IPS-18c (cell line): ENCODE measurements around the gene SHISAL2A.
"Not testable (repeated sequence)": the region's sequence is repeated elsewhere in the genome, so short reads cannot be mapped to it uniquely, and the experiment has no call there.

ENCODE experiments used
- H3K4me3 ChIP-seq: 2 replicates; pipeline ENCODE4 v1.7.0; 2013; ENCODE audit warnings: low read depth, mild to moderate bottlenecking, low read length, moderate library complexity; ENCODE audit not compliant: insufficient read depth
- H3K9me3 ChIP-seq: one replicate; pipeline ENCODE4 v1.6.1; 2013; ENCODE audit warnings: mild to moderate bottlenecking, low read length, moderate library complexity; ENCODE audit not compliant: control insufficient read depth, insufficient read depth

SHISAL2A gene

GRCh38 chr1:52693351-52693750 lies 60.4 kb downstream of the SHISAL2A start:
- not testable (repeated sequence) for H3K9me3 ChIP-seq, H3K4me3 ChIP-seq

- Histone ChIP-seq H3K9me3 (no peaks in the 10 kb centered on the region), H3K4me3 (no peak overlapping the region)
These were observed 60.9 kb downstream of the SHISAL2A start for GRCh38 chr1:52693843-52694242.

GRCh38 chr1:52695627-52696026 lies 62.7 kb downstream of the SHISAL2A start:
- H3K4me3 ChIP-seq, result no peak overlapping the region
- no peaks in the 10 kb centered on the region for H3K9me3 ChIP-seq

DNA sequence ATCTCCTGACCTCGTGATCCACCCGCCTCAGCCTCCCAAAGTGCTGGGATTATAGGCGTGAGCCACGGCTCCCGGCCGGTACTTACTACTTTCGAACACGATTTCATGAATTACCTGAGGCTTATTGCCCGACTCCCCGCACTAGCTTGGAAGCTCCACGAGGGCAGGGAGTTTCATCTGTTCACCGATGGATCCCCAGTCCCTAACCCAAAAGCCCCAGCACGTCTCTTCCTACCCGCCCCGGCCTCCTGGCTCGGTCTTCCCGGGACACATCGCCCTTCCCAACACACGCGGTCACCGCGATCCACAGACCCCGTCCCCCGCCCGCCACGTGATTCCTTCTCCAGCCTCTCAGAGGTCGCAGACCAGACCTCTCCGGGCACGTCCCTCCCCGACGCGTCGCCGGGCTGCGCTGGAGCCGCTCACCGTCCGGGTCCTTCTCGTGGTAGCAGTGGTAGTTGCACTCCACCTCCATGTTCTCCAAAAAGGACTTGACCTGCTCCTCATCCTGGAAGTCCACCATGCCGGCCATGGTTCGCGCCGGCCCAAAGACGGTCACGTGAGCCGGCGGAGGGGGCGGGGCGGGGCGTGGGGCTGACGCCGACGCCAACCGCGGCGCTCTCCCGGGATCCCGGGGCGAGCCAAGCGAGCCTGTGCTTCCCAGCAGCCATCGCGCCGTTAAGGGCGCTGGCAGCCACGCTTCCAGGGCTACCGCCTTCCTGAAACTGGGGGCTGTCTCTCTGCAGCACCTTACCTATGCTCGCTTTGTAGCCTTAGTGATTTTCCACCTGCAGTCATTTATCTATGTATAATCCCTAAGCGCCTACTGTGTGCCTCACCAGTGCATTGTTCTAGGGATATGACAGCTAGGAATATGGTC lies 65.1 kb downstream of the SHISAL2A start, which contains the start of gene COA7:
TSS of gene COA7 (minus strand) at position 553 of the 880 bp plus-strand sequence. CDS start at position 532, 21 bp downstream.
- peak within 1 kb of the TSS; percentile 87 for H3K4me3 ChIP-seq

GRCh38 chr1:52702886-52703787 lies 70.2 kb downstream of the SHISAL2A start:
- H3K4me3 ChIP-seq, result peak overlapping the region; percentile 73
- H3K9me3 ChIP-seq, result no peaks in the 10 kb centered on the region

More for the DNA sequence above, 65.1 kb downstream of the SHISAL2A start, which contains the start of gene COA7:
- no peaks in the 10 kb centered on the region for H3K9me3 ChIP-seq

DNA sequence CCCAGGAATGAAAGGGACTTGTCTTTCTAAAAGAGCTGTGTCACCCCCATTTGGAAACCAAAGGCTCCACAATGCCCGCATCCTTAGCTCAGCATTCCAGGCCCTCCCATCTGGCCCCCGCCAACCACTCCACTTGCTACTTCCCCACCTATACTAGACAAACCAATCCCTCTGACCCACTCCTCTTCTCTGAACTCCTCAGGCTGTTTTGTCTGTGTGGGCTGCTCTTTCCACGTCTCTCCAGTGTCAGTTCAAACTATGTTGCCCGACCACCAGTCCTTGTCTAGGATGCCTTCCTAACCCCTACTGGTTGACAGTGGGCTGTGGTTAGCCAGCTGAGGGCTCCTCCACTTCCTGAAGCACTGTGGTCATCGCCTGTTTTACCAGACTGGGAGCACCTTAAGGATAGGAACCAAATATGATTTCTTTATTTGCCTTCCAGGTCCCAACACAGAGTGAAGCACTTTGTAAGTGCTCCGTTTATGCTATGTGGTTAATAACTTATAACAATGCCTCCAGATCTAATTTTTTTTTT lies 73.2 kb downstream of the SHISAL2A start:
- H3K9me3 ChIP-seq, result no peaks in the 10 kb centered on the region
- no peak overlapping the region for H3K4me3 ChIP-seq
